Activated T-helper 1 cell treated with anti-CD3 and anti-CD28 coated beads, Interleukin-2, amount 50 U/mL, for 16 hours (primary cell): ENCODE measurements around the gene GSN.
"Not testable (repeated sequence)": the region's sequence is repeated elsewhere in the genome, so short reads cannot be mapped to it uniquely, and the experiment has no call there.

Experiments
- DNase-seq, 2 donors: peaks; one replicate each; pipeline ENCODE4 v3.0.0-alpha.2; 2020; ENCODE audit warnings: low read depth in 1 of 2, low spot score in 1 of 2

GSN gene

GRCh38 chr9:121286973-121287741 is 19.2 kb downstream of the GSN start:
- no peak for DNase-seq

- no peak for DNase-seq
These were observed 20.7 kb downstream of the GSN start for GRCh38 chr9:121288673-121289025.

GRCh38 chr9:121289026-121289771 is 21.2 kb downstream of the GSN start:
- no peak for DNase-seq

- no peak for DNase-seq
These were observed 21.9 kb downstream of the GSN start for GRCh38 chr9:121289772-121290370.

GRCh38 chr9:121291536-121291935 is 23.6 kb downstream of the GSN start:
- not testable (repeated sequence) for DNase-seq

- no peak for DNase-seq
These were observed 24.1 kb downstream of the GSN start for GRCh38 chr9:121292051-121292450.

GRCh38 chr9:121292801-121293241 is 24.9 kb downstream of the GSN start:
- DNase-seq, result no peak

GRCh38 chr9:121294151-121294743 is 26.3 kb downstream of the GSN start:
- DNase-seq, result no peak

- no peak for DNase-seq
These were observed 27.1 kb downstream of the GSN start for GRCh38 chr9:121294866-121295661.

- DNase-seq, result no peak
These were observed 27.8 kb downstream of the GSN start for GRCh38 chr9:121295662-121296191.

GRCh38 chr9:121296213-121297127 is 28.5 kb downstream of the GSN start:
- DNase-seq, result no peak

GRCh38 chr9:121297389-121297788 is 29.4 kb downstream of the GSN start:
- no peak for DNase-seq

GRCh38 chr9:121298016-121298538 is 30.1 kb downstream of the GSN start:
- DNase-seq, result no peak

- DNase-seq, result no peak
These were observed 30.9 kb downstream of the GSN start for GRCh38 chr9:121298689-121299466.

- no peak for DNase-seq
These were observed 31.7 kb downstream of the GSN start for GRCh38 chr9:121299467-121300282.

- DNase-seq, result no peak
These were observed 32.5 kb downstream of the GSN start for GRCh38 chr9:121300283-121301119.

GRCh38 chr9:121301881-121302286 is 33.9 kb downstream of the GSN start:
- no peak for DNase-seq
